SK-N-SH treated with all-trans-retinoic acid at 6 μM for 48 hours (cell line): Measurements from ENCODE around the gene SLC35D2.

Experiments
- ARNTL ChIP-seq: fragments of 450-650 bp; formaldehyde crosslinking; IDR thresholded peaks from 2 replicates; pipeline ENCODE4 v1.5.0; 2020; ENCODE audit warnings: low read depth, mild to moderate bottlenecking, moderate library complexity, borderline replicate concordance
- CREB5 ChIP-seq: fragments of 250-450 bp; sonication (Bioruptor Pico); IDR thresholded peaks from 2 replicates; pipeline ENCODE4 v1.5.1; 2020; ENCODE audit warnings: low read depth, mild to moderate bottlenecking, moderate library complexity
- CSDC2 ChIP-seq: fragments of 250-450 bp; sonication (Bioruptor Pico); IDR thresholded peaks from 2 replicates; pipeline ENCODE4 v1.5.0; 2020; ENCODE audit warnings: mild to moderate bottlenecking, moderate library complexity
- OSR1 ChIP-seq: fragments of 250-450 bp; sonication (Bioruptor Pico); IDR thresholded peaks from 2 replicates; pipeline ENCODE4 v1.8.0; 2022; ENCODE audit warnings: moderate library complexity, mild to moderate bottlenecking, inconsistent platforms
- PATZ1 ChIP-seq: fragments of 250-450 bp; sonication (Bioruptor Pico); IDR thresholded peaks from 2 replicates; pipeline ENCODE4 v1.8.0; 2020; ENCODE audit warnings: mild to moderate bottlenecking, moderate library complexity, borderline replicate concordance
- POU6F1 ChIP-seq: fragments of 250-450 bp; sonication (Bioruptor Pico); IDR thresholded peaks from 2 replicates; pipeline ENCODE4 v1.8.0; 2021; ENCODE audit warnings: low read depth, mild to moderate bottlenecking, moderate library complexity, borderline replicate concordance
- PPARA ChIP-seq: fragments of 250-450 bp; sonication (Bioruptor Pico); IDR thresholded peaks from 2 replicates; pipeline ENCODE4 v1.5.0; 2020; ENCODE audit warnings: mild to moderate bottlenecking, borderline replicate concordance
- TCF4 ChIP-seq: fragments of 250-450 bp; sonication (Bioruptor Pico); IDR thresholded peaks from 2 replicates; pipeline ENCODE4 v1.8.0; 2021; ENCODE audit warnings: mild to moderate bottlenecking, moderate library complexity, borderline replicate concordance
- ZFP3 ChIP-seq: fragments of 250-450 bp; sonication (Bioruptor Pico); IDR thresholded peaks from 2 replicates; pipeline ENCODE4 v1.5.0; 2020; ENCODE audit warnings: mild to moderate bottlenecking, moderate library complexity
- ZNF565 ChIP-seq: fragments of 450-650 bp; formaldehyde crosslinking; conservative IDR thresholded peaks from 2 replicates; pipeline ENCODE4 v1.5.0; 2020; ENCODE audit warnings: low read depth, mild to moderate bottlenecking, moderate library complexity
- ZNF8 ChIP-seq: fragments of 450-650 bp; formaldehyde crosslinking; IDR thresholded peaks from 2 replicates; pipeline ENCODE4 v1.5.0; 2020; ENCODE audit warnings: mild to moderate bottlenecking, moderate library complexity

GRCh38 chr9:96381696-96382095, 1.8 kb downstream of the SLC35D2 start:
- TF ChIP-seq ZNF8 (CRISPR knock-in tag) = no peak
- no peak for TF ChIP-seq ZFP3 (CRISPR knock-in tag)
- TF ChIP-seq TCF4 (CRISPR knock-in tag) = no peak
- no peak for TF ChIP-seq ARNTL (CRISPR knock-in tag)
- no peak for TF ChIP-seq OSR1 (CRISPR knock-in tag)
- TF ChIP-seq PATZ1 = no peak
- no peak for TF ChIP-seq CSDC2 (CRISPR knock-in tag)
- no peak for TF ChIP-seq CREB5 (CRISPR knock-in tag)
- TF ChIP-seq PPARA (CRISPR knock-in tag) = no peak
- TF ChIP-seq ZNF565 (CRISPR knock-in tag) = no peak
- no peak for TF ChIP-seq POU6F1 (CRISPR knock-in tag)
